Urothelium cell line (cell line): ENCODE data around the gene SMTN.
A peak's percentile ranks its signal among the peaks of the same experiment; 100 is the strongest.

Experiments used
- DNase-seq: peaks from one replicate; pipeline ENCODE4 v3.0.0; 2011; ENCODE audit warnings: low spot score, mixed read lengths
- FAIRE-seq: peaks from 2 replicates; lab custom pipeline; 2011; peaks lifted over from hg19 to GRCh38; lab: Jason Lieb, UNC

The SMTN gene

DNA sequence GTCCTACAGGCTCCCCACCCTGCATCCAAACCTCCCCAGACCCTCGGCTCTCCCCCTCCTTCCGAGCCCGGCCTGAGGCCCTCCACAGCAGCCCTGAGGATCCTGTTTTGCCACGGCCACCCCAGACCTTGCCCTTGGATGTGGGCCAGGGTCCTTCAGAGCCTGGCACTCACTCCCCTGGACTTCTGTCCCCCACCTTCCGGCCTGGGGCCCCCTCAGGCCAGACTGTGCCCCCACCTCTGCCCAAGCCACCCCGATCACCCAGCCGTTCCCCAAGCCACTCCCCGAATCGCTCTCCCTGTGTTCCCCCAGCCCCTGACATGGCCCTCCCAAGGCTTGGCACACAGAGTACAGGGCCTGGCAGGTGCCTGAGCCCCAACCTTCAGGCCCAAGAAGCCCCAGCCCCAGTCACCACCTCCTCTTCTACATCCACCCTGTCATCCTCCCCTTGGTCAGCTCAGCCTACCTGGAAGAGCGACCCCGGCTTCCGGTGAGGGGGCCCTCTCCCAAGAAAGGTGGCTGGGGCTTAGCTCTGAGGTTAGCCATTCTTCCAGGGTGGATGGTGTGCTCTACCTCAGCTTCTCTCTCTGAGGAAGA lies 44.5 kb downstream of the SMTN start:
- no peak for FAIRE-seq
- DNase-seq: no peak

DNA sequence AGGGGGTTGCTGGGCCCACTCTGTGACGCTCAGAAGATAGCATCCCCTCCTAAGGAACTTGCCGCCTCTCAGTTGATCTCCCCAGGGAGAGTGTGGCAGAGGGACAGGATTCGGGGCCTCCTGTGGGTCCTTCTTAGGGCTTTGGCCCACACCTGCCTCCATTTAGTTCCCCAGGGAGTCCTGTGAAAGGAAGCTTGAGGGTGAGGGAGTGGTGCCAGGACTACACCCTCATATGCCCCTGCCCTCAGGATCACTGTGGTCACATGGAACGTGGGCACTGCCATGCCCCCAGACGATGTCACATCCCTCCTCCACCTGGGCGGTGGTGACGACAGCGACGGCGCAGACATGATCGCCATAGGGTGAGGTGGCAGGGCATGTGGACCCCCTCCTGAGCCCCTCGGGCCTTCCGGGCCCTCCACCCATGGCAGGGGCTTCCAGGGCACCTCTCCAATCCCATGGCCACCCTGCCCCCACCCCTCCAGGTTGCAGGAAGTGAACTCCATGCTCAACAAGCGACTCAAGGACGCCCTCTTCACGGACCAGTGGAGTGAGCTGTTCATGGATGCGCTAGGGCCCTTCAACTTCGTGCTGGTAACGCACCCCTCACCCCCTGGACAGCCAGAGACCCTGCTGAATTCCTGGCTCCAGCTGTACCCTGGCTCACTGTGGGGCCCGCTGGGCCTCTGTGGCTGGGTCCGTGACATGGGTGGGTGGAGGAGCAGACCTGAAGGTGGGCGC lies 45.2 kb downstream of the SMTN start:
- FAIRE-seq: no peak

GRCh38 chr22:31126869-31127175 lies 45.7 kb downstream of the SMTN start:
- DNase-seq: no peak
- peak; percentile 74 for FAIRE-seq

More for the DNA sequence above, 45.2 kb downstream of the SMTN start:
- no peak for DNase-seq

DNA sequence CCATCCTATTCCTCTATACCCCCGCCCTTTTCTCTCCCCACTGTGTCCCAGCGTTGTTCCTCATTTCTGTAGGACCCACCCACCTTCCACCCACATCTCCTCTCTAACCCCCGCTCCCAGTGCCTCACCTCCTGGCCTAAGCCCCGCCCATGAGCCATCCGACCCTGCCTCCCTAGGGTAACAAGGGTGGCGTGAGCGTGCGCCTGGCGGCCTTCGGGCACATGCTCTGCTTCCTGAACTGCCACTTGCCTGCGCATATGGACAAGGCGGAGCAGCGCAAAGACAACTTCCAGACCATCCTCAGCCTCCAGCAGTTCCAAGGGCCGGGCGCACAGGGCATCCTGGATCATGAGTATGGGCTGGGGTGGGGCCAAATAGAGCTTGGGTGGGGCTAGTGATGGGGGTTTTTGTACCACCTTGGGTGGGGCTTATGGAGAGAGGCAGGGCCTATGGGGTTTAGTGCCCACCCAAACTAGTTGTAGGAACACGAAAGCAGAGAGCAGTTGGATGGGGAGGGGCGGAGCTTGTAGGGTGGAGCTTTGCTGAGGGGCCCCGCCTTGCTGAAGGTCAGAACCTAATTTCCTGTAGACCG lies 46.2 kb downstream of the SMTN start:
- DNase-seq: no peak
- FAIRE-seq: peak; percentile 17

GRCh38 chr22:31128156-31128555 lies 47.0 kb downstream of the SMTN start:
- DNase-seq: no peak
- FAIRE-seq: peak; percentile 65

DNA sequence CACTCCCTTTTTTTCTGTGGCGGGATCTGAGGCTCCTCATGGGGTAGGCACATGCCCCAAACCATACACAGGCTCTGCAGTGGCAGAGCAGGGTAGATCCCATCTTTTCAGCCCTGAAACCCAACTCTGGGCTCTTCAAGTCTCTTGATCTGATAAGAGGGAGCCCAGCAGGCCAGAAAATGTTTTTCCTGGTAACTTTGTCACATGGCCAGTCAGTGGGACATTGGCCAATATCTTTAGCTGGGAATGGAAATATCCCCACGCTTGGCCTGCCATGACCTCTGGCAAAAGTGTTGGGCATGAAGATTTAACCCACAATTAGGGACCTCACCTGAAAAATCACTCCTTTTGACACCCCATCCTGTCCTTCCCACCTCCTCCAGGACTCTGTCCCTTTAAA lies 49.8 kb downstream of the SMTN start:
- FAIRE-seq: no peak
- no peak for DNase-seq

DNA sequence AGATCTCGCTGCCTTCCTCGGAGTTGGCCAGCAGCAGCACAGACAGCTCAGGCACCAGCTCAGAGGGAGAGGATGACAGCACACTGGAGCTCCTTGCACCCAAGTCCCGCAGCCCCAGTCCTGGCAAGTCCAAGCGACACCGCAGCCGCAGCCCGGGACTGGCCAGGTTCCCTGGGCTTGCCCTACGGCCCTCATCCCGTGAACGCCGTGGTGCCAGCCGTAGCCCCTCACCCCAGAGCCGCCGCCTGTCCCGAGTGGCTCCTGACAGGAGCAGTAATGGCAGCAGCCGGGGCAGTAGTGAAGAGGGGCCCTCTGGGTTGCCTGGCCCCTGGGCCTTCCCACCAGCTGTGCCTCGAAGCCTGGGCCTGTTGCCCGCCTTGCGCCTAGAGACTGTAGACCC lies 52.8 kb downstream of the SMTN start:
- FAIRE-seq (no peak), DNase-seq (no peak)

DNA sequence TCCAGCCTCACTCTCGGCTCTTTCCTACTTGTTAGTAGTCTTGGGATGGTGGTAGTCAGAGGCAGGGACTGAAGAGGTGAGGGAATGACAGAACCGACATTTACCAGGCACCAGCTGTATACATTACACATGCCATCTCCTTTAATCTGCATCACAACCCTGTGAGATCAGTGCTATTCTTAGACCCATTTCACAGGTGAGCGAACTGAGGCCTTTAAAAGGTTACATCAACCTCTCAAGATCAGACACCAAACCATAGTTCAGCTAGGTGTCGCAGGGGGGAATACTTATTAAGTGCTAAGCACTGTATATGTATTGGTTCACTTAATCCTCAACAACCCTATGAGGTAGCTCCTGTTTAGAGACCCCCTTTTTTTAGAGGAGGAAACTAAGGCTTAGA lies 53.6 kb downstream of the SMTN start:
- DNase-seq (no peak), FAIRE-seq (no peak)

DNA sequence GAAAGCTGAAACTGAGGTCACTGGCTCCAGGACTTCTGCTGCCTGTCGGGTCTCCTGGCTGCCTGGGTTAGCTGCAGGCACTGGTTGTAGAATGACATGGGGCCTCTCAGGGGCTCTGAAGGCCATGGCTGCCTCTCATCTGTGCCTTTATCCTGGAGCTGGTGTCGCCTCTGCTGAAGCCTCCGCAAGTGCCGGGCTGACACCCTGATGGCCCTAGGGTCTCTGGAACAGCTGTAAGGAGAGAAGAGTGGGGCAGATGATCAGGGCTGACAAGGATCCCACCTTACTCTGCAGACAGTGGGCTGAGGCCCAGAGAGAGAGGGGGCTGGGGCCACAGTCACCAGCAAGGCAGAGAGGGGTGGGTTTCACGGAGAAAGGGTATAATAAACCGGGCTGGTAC lies 54.6 kb downstream of the SMTN start:
- FAIRE-seq: no peak
- DNase-seq: no peak

DNA sequence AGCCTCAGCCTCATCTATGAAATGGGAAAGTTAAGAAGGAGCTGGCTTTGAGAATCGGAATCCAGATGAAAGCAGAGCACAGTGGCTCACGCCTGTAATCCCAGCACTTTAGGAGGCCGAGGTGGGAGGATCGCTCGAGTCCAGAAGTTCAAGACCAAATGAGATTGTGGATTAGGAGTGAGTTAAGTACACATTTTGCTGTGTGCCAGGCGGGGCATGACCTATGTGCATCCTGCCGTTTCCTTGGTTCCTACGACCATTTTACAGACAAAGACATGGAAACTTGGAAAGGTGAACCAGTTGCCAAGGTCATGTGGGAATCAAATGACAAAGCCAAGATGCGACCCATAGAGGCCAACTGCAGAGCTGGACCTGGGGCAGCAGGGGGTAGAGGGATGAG lies 55.0 kb downstream of the SMTN start:
- FAIRE-seq: no peak
- no peak for DNase-seq

- FAIRE-seq: no peak
Measured at GRCh38 chr22:31136711-31137110, 55.6 kb downstream of the SMTN start.

GRCh38 chr22:31137721-31138120 lies 56.6 kb downstream of the SMTN start:
- FAIRE-seq: no peak
- DNase-seq: no peak

More at GRCh38 chr22:31136711-31137110, 55.6 kb downstream of the SMTN start:
- no peak for DNase-seq

GRCh38 chr22:31138126-31138525 lies 57.0 kb downstream of the SMTN start:
- FAIRE-seq: no peak
- no peak for DNase-seq

DNA sequence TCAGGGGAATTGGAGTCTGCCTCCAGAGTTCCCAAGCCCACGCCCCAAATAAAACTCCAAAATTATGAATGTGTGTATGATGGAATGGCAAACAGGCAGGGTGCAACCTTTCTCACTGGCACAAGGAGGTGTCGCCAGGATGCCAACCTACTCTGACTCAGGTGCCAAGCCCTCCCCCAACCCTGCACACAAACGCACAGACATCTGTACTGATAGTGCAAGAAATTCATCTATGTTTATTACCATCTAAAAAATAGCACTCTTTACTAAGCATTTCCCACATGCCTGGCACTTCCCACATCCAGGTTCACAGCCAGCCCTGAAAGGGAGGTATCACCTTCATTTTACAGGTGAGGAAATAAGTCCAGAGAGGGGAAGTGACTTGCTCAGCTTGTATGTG lies 57.9 kb downstream of the SMTN start:
- no peak for FAIRE-seq
- DNase-seq: no peak

GRCh38 chr22:31139866-31140716 lies 59.0 kb downstream of the SMTN start, which contains the start of gene PLA2G3:
PLA2G3 (minus strand) TSS chr22:31140508; CDS start chr22:31140354, 154 bp downstream.
- FAIRE-seq: no peak
- DNase-seq: no peak

- no peak for FAIRE-seq
Measured at GRCh38 chr22:31140746-31141145, 59.6 kb downstream of the SMTN start.

DNA sequence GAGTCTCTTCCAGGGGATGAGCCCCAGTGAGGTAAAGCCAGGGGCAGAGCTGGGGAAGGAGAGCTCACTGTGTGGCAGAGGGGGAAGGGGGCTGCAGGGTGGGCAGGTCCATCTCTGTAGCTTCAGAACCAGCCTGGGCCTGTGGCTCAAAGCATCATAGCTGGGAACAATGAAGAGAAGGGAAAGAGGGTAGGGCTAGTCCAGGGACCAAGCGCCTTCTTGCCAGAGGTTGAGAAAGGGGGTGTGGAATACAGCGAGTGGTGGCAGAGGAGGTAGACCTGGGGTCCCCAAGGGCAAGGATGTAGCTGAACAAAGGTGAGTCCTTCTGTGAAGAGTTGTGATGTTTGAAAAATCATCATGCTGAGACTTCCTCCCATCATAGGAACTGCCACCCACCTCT lies 60.4 kb downstream of the SMTN start:
- FAIRE-seq: no peak

More at GRCh38 chr22:31140746-31141145, 59.6 kb downstream of the SMTN start:
- no peak for DNase-seq

GRCh38 chr22:31142285-31142684 lies 61.2 kb downstream of the SMTN start:
- FAIRE-seq: peak; percentile 37

More for the DNA sequence above, 60.4 kb downstream of the SMTN start:
- no peak for DNase-seq

DNA sequence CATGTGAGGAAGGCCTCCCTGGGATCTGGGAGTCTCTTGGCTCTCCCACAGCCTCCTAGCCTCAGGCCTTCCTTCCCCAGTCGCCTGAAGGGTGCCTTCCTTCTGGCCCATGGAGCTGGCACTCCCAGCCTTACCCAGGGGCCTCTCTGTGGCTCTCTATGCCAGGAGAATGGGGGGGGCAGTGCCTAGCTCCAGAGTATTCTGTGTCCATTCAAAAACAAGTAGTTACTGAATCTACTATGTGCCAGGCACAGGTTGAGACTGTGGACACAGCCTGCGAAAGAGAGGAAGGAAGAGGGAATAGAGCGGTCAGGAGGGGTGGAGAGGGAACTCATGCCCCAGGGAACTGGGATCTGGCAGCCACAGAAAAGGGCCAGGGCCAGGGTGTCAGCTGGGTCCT lies 61.9 kb downstream of the SMTN start:
- DNase-seq (no peak), FAIRE-seq (no peak)

More at GRCh38 chr22:31142285-31142684, 61.2 kb downstream of the SMTN start:
- DNase-seq: no peak

GRCh38 chr22:31143537-31143936 lies 62.4 kb downstream of the SMTN start:
- DNase-seq (no peak), FAIRE-seq (no peak)

GRCh38 chr22:31144223-31144622 lies 63.1 kb downstream of the SMTN start:
- DNase-seq: no peak
- FAIRE-seq: no peak
